ENCODE measurements around the gene PLEKHM1.

DNA sequence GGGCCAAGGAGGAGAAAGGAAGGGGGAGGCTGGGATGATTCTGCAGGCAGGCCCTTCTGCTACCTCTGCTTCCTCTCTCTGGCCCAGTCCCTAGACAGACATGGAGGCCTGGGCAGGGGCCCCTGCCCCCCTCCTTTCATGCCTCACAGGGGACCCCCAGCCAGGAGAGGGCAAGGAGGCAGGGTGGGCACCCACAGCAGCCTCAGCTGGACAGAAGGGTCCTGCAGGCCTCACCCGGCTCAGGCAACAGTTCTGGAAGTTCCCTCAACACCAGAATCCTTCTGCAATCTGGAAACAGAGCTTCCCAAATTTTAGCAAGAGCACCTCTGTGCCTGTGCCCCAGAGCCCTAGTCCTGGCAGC, 66.6 kb downstream of the PLEKHM1 start:
- TF ChIP-seq CTCF (conservative IDR thresholded peaks at IDR 0.05; ENCODE audit: low read depth, low read length) (no peak), CHD1 (IDR thresholded peaks at IDR 0.05; ENCODE audit: low read depth, low read length) (no peak), POLR2A (IDR thresholded peaks at IDR 0.05; ENCODE audit: low read depth, low read length) (no peak), CEBPB (IDR thresholded peaks at IDR 0.05; ENCODE audit: low read depth, low read length) (no peak), USF2 (IDR thresholded peaks at IDR 0.05; ENCODE audit: low read depth, low read length) (no peak), RAD21 (IDR thresholded peaks at IDR 0.05; ENCODE audit: low read length) (no peak), RCOR1 (IDR thresholded peaks at IDR 0.05; ENCODE audit: insufficient replicate concordance, low read length) (no peak)
